HUES6 (cell line): ENCODE measurements around the gene INTS3.
A peak's percentile ranks its signal among the peaks of the same experiment; 100 is the strongest.

Experiments
- H3K27ac ChIP-seq: 2 replicates; pipeline ENCODE4 v1.7.0; 2013; ENCODE audit warnings: low read depth, mild to moderate bottlenecking, low read length, inconsistent platforms
- H3K27me3 ChIP-seq: 2 replicates; pipeline ENCODE4 v1.6.1; 2013; ENCODE audit warnings: low read length; ENCODE audit not compliant: control insufficient read depth, insufficient read depth
- H3K36me3 ChIP-seq: 2 replicates; pipeline ENCODE4 v1.6.1; 2013; ENCODE audit warnings: low read length; ENCODE audit not compliant: control insufficient read depth, insufficient read depth
- H3K4me1 ChIP-seq: 2 replicates; pipeline ENCODE4 v1.6.1; 2013; ENCODE audit warnings: low read length; ENCODE audit not compliant: control insufficient read depth, insufficient read depth
- H3K4me3 ChIP-seq: 2 replicates; pipeline ENCODE4 v1.5.1; 2013; ENCODE audit warnings: low read depth, low read length
- H3K9ac ChIP-seq: one replicate; pipeline ENCODE4 v1.6.1; 2013; ENCODE audit warnings: mild to moderate bottlenecking, low read length
- H3K9me3 ChIP-seq: 2 replicates; pipeline ENCODE4 v1.6.1; 2013; ENCODE audit warnings: low read depth, low read length; ENCODE audit not compliant: control insufficient read depth, insufficient read depth

The INTS3 gene

DNA sequence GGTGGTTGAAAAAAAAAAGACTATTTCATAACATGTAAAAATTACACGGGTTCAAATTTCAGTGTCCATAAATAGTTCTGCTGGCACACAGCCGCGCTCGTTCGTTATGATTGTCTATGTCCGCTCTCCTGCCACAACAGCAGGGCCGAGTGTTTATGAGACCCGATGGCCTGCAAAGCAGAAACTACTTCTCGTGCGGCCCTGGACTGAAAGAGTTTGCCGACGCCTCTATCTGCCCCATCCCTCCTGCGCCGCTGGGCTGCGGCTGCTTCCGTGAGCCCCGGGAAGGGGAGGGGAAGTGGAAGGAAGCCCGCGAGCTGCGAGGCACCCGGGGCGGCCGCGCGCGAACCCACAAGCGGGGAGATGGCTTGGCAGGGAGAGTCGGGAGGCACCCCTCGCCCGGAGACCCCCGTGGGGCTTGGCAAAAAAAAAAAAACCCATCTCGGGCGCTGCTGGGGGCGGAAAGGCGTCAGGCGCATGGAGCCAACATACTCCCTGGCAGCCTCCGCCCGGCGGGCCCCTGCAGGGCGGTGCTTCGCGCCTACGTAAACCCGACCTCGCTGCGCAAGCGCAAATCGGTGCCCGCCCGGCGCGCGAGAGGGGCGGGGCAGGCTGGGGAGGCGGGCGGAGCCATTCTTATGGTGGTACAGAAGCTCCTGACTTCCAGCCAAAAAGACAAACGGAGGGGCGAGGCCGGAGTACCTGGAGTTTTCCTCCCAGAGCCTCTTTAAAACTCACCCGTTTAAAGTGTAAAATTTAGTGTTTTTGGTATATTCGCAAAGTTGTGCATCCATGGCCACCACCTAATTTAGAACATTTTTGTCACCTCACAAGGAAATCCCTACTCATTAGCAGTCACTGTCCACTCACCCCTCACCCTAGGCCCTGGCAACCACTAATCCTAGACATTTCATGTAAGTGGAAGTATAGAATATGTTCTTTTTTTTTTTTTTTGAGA lies 55.7 kb downstream of the INTS3 start:
- Histone ChIP-seq H3K27ac (peak overlapping the region; percentile 85; the same call in 1 of the 2 replicates), H3K9me3 (no peaks in the 10 kb centered on the region), H3K4me3 (peak overlapping the region; percentile 76), H3K9ac (peak overlapping the region; percentile 75), H3K4me1 (peaks cover 8% of the 10 kb centered on the region), H3K36me3 (0 out of 2 replicates have a peak, but pooled peaks cover 3% of the 10 kb centered on the region), H3K27me3 (no peaks in the 10 kb centered on the region)

DNA sequence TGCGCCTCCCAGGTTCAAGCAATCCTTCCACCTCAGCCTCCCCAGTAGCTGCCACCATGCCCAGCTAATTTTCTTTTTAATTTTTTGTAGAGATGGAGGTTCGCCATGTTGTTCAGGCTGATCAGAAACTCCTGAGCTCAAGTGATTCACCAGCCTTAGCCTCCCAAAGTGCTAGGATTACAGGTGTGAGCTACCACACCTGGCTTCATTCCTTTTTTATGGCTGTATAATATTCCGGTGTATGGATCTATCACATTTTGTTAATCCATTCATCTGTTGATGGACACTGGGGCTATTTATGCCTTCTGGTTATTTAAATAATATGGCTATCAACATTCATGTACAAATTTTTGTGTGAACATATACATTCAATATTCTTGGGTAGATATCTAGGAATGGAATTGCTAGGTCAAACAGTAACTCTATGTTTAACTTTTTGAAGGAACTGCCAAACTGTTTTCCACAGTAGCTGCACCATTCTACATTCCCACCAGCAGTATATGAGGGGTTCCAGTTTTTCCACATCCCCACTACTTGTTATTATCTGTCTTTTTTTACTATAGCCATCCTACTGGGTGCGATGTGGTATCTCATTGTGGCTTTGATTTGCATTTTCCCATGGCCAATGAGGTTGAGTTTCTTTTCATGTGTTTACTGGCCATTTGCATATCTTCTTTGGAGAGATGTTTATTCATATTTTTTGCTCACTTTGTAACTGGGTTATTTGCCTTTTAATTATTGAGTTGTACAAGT lies 58.4 kb downstream of the INTS3 start:
- H3K9me3 ChIP-seq: no peaks in the 10 kb centered on the region
- H3K4me3 ChIP-seq: no peak overlapping the region
- H3K27me3 ChIP-seq: no peaks in the 10 kb centered on the region
- no peak overlapping the region for H3K9ac ChIP-seq
- H3K27ac ChIP-seq: no peak overlapping the region
- H3K36me3 ChIP-seq: no peaks in the 10 kb centered on the region
- peaks cover 11% of the 10 kb centered on the region for H3K4me1 ChIP-seq

DNA sequence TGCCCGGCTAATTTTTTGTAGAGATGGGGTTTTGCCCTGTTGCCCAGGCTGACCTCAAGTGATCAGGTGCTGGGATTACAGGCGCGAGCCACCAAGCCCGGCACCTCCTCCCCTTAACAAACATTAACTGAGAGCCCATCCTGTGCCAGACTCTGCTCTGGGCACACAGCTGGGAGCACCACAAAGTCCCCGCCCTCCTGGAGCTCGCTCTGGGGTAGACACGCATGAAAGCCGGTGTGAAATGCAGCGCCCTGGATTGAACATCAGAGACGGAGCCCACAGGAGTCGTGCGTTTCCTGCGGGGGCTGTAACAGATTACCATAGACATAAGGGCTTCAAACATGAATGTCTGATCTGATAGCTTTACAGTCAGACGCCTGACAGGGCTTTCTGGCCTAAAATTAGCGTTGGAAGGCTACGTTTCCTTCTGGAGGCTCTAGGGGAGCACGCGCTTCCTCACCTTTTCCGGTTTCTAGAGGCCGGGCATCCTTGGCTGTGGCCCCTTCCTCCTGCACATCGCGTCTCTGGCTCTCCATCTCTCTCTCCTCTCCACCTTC lies 61.7 kb downstream of the INTS3 start:
- peaks cover 23% of the 10 kb centered on the region for H3K4me1 ChIP-seq
- no peak overlapping the region for H3K4me3 ChIP-seq
- H3K9ac ChIP-seq: no peak overlapping the region
- H3K27me3 ChIP-seq: no peaks in the 10 kb centered on the region
- no peak overlapping the region for H3K27ac ChIP-seq
- H3K9me3 ChIP-seq: no peaks in the 10 kb centered on the region
- no peaks in the 10 kb centered on the region for H3K36me3 ChIP-seq

DNA sequence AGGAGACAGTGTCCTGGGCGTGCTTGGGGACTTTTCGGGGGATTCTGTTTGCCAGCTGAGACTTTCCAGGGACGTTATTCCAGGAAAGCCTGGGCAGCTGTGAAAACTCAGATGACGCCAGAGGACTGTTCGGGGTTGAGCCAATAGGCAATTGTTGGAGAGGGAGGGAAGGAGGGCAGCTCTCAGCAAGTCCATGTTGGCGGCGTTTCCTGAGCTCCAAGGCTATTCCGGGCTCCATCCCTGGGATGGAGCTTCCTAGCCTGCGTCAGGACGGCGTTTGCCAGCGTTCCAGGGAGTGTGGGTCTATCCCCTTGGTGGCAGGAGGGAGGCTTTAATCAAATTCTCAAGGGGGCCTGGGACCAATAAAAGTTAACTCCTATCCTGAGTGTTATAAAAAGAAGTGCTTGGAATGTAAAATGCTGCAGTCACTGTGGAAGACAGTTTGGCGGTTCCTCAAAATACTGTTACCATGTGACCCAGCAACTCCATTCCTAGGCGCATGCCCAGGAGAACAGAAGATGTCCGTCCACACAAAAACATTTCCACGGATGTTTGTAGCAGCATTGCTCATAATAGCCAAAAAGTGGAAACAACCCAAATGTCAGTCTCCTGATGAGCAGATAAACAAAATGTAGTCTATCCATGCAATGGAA lies 62.6 kb downstream of the INTS3 start:
- Histone ChIP-seq H3K9ac (no peak overlapping the region), H3K27me3 (no peaks in the 10 kb centered on the region), H3K36me3 (no peaks in the 10 kb centered on the region), H3K9me3 (no peaks in the 10 kb centered on the region), H3K4me1 (peaks cover 32% of the 10 kb centered on the region), H3K4me3 (no peak overlapping the region), H3K27ac (no peak overlapping the region)

DNA sequence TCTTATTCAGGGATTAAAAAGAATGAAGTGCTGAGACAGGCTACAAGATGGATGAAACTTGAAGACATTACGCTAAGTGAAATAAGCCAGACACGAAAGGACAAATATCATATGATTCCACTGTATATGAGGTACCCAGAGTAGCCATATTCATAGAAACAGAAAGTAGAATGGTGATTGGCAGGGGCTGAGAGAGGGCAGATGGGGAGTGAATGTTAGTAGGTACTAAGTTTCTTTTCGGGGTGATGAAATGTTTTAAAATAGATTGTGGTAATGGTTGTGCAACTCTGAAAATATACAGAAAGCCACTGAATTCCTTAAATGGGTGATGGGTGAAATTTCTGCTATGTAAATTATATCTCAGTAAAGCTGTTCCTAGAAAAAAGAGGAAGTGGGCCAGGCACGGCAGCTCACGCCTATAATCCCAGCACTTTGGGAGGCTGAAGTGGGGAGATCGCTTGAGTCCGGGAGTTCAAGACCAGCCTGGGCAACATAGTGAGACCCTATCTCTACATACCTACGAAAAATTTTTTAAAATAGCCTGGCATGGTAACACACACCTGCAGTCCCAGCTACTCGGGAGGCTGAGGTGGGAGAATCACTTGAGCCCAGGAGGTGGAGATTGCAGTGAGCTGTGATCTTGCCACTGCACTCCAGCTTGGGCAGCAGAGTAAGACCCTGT lies 63.3 kb downstream of the INTS3 start:
- H3K4me1 ChIP-seq: peaks cover 33% of the 10 kb centered on the region
- no peaks in the 10 kb centered on the region for H3K9me3 ChIP-seq
- no peak overlapping the region for H3K27ac ChIP-seq
- no peaks in the 10 kb centered on the region for H3K27me3 ChIP-seq
- no peak overlapping the region for H3K9ac ChIP-seq
- H3K4me3 ChIP-seq: no peak overlapping the region
- no peaks in the 10 kb centered on the region for H3K36me3 ChIP-seq

DNA sequence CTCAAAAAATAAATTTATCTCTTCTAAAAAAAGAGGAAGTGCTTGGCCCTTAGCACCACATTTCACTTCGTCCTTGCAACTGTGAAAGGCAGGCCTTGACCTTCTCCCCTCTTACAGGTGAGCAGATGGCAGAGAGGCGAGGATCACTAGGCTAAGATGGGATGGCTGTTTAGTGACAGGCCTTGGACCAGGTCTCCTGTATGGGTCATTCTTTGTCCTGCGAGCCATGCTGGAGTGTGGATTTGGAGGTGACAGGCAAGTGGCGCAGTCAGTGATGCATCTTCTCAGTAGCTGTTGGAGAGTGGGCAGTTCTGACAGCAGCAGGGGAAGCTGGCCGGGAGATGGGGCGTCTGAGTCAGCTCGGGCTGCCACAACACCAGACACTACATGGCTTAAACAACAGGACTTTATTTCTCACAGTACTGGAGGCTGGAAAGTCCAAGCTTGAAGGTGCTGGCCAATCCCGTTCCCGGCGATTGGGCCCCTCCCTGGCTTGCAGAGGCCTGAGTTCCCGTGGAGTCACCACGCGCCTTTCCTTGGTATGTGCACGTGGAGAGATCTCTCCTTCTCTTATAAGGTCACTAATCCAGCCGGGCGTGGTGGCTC lies 63.9 kb downstream of the INTS3 start:
- peaks cover 33% of the 10 kb centered on the region for H3K4me1 ChIP-seq
- no peaks in the 10 kb centered on the region for H3K9me3 ChIP-seq
- no peak overlapping the region for H3K27ac ChIP-seq
- no peak overlapping the region for H3K9ac ChIP-seq
- H3K27me3 ChIP-seq: no peaks in the 10 kb centered on the region
- no peak overlapping the region for H3K4me3 ChIP-seq
- H3K36me3 ChIP-seq: no peaks in the 10 kb centered on the region

DNA sequence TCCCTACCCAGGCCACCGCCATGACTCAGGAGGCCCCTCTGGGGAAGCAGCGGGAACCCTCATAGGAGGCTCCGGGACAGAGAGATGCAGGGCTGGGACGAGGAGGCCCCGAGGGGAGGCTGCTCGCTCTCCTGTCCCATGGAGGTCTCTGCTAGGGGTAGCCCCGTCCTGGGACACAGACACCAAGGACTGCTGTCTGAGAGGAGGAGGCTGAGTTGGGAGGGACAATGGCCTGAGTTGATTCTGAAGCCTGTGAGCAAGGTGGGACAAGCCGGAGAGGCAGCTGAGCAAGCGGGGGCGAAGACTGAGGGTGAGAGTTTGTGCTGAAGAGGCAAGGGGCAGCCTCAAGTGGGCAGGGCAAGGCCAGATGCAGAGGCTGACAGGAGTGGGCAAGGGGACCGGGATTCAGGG lies 64.8 kb downstream of the INTS3 start:
- H3K9me3 ChIP-seq: no peaks in the 10 kb centered on the region
- no peaks in the 10 kb centered on the region for H3K36me3 ChIP-seq
- H3K27me3 ChIP-seq: no peaks in the 10 kb centered on the region
- no peak overlapping the region for H3K9ac ChIP-seq
- H3K4me1 ChIP-seq: peaks cover 33% of the 10 kb centered on the region
- no peak overlapping the region for H3K27ac ChIP-seq
- H3K4me3 ChIP-seq: no peak overlapping the region

DNA sequence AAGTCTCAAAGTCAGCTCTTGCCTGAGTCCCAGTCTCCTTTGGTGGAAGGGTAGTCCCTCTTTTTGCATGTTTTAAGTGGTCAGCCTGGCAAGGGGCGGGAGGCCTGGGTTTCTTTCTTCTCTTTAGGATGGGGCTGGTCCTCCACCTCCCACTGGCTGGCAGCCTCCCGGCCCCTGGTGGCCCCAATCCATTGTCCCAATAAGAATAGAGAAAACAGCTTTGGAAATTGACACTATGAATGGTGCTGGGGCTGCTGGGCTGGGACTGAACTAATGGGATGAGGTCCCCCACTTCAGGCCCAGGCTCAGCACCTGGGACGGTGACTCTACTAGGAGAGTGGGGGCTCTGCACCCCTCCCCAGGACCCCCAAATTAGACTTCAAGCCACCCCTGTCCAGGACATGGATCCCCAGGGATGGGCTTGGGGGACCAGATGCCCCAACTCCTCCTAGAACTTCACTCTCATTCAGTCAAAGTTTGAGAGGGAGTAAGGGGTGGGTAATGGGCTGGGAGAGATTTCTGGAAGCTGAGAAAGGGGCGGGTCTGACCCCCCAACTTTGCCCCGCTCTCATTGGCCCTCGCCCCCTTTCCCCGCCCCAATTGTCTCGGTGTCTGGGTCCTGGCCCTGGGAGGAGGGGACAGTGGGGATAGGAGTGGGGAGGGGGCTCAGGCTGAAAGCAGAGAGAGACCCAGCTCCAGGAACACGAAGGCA lies 65.6 kb downstream of the INTS3 start:
- no peaks in the 10 kb centered on the region for H3K27me3 ChIP-seq
- H3K9me3 ChIP-seq: no peaks in the 10 kb centered on the region
- peaks cover 37% of the 10 kb centered on the region for H3K4me1 ChIP-seq
- no peak overlapping the region for H3K27ac ChIP-seq
- no peaks in the 10 kb centered on the region for H3K36me3 ChIP-seq
- H3K4me3 ChIP-seq: no peak overlapping the region
- H3K9ac ChIP-seq: no peak overlapping the region

DNA sequence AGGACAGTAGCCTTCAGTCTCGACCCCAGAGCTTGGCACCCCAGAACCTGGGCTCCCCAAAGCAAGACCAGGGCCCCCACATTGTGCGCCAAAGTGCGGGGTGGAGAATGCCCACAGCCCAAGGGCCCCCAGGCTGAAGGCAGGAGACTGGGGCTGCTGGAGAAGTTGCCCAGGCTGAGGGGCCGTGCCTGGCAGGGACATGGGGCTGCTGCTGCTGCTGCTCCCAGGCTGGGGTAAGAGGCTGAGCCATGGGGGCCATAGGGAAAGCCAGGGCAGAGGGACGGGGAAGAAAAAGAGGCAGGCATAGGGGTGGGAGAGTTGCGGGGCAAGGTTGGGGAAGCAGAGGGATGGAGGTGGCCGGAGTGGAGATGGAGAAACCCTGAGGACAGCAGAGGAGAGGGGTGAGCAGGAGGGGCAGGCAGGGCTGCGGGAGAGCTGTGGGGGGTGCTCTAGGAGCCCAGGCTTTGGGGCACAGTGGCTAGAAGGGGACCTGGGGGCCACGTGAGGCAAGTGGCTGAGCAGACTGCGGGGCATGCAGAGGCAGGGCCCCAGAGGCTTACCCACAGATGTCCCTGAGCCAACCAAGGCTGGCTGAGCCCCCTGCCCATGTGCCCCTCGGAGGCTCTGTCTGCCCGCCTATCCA lies 66.2 kb downstream of the INTS3 start:
- no peaks in the 10 kb centered on the region for H3K36me3 ChIP-seq
- no peak overlapping the region for H3K27ac ChIP-seq
- no peaks in the 10 kb centered on the region for H3K9me3 ChIP-seq
- no peaks in the 10 kb centered on the region for H3K27me3 ChIP-seq
- no peak overlapping the region for H3K9ac ChIP-seq
- no peak overlapping the region for H3K4me3 ChIP-seq
- peaks cover 37% of the 10 kb centered on the region for H3K4me1 ChIP-seq
